ENCODE results near the gene MAPKBP1.

MAPKBP1 gene

DNA sequence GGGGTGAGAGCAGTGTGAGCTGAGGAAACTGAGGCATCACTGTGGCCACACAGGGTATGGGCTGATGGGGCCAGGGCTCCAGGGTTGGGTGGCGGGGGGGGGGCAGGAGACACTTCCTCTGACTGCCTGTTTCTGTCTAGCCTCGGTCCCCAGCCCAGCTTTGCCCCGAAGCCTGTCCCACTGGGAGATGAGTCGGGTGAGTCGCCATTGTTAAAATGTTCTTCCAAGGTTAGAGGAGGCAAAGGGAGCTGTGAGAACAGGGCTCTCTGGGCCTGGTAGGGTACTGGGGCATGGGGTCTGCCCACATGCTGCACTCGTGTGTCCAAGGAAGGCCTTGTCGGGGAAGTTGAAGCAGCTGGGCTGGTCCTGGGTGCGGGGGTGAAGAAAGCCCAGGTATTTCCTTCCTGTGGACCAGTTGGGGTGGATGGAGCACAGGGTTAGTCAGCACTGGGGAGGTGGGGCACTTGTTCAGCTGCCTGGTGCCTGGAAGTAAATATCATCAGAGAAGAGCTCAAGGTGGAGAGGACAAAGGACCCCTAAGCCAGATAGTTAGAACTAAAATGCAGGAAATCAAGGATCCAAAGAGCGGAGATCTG is 45.3 kb downstream of the MAPKBP1 start:
- TF ChIP-seq, protein P1, sequence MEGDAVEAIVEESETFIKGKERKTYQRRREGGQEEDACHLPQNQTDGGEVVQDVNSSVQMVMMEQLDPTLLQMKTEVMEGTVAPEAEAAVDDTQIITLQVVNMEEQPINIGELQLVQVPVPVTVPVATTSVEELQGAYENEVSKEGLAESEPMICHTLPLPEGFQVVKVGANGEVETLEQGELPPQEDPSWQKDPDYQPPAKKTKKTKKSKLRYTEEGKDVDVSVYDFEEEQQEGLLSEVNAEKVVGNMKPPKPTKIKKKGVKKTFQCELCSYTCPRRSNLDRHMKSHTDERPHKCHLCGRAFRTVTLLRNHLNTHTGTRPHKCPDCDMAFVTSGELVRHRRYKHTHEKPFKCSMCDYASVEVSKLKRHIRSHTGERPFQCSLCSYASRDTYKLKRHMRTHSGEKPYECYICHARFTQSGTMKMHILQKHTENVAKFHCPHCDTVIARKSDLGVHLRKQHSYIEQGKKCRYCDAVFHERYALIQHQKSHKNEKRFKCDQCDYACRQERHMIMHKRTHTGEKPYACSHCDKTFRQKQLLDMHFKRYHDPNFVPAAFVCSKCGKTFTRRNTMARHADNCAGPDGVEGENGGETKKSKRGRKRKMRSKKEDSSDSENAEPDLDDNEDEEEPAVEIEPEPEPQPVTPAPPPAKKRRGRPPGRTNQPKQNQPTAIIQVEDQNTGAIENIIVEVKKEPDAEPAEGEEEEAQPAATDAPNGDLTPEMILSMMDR (IDR thresholded peaks at IDR 0.05; ENCODE audit: low read length, missing control alignments): no peak
- no peak for DNase-seq (ENCODE audit: low read depth)
- H3K4me3 ChIP-seq (replicated peaks; ENCODE audit: low read depth, low read length): no peak overlapping the region

DNA sequence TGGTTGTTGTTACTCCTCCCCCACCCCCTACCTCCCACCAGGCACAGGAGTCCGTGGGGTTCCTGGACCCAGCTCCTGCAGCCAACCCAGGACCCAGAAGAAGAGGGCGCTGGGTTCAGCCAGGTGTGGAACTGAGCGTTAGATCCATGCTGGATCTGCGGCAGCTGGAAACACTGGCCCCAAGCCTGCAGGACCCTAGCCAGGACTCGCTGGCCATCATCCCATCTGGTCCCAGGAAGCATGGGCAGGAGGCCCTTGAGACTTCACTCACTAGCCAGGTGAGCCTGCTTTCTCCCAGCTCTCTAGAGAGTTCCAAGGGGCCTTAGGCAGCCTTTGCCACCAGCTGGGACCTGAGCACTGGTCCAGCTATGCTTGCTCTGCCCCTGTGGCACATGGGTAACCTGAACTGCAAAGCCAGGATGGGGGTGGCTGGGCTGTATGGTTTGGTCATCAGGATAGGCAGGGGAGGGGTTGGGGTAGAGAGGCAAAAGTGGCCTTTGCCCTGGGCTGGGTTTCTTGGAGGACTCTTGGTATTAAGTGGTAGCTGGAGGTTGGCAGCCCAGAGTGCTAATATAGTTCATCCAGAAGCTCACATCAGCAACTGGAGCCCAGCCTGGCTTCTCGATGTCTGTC is 46.6 kb downstream of the MAPKBP1 start:
- TF ChIP-seq, protein P1 (IDR thresholded peaks at IDR 0.05; ENCODE audit: low read length, missing control alignments): no peak
- no peak for DNase-seq (ENCODE audit: low read depth)
- no peak overlapping the region for H3K4me3 ChIP-seq (replicated peaks; ENCODE audit: low read depth, low read length)

DNA sequence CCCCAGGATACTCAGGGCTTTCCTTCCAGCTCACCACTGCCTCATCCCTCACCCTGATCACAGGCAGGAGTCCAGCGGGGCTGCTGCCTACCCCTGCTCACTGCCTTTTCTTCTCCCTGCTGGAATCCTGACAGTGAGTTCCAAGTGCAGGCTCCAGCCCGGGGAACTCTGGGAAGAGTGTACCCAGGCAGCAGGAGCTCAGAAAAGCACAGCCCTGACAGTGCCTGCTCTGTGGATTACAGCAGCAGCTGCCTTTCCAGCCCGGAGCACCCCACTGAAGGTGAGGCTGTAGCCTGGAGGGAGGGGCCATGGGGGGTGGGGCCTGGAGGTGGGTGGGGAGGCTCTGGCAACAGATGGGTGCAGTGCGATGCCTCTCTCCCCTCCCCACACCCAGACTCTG is 47.5 kb downstream of the MAPKBP1 start:
- DNase-seq (ENCODE audit: low read depth): no peak
- TF ChIP-seq, protein P1 (IDR thresholded peaks at IDR 0.05; ENCODE audit: low read length, missing control alignments): no peak
- H3K4me3 ChIP-seq (replicated peaks; ENCODE audit: low read depth, low read length): no peak overlapping the region

DNA sequence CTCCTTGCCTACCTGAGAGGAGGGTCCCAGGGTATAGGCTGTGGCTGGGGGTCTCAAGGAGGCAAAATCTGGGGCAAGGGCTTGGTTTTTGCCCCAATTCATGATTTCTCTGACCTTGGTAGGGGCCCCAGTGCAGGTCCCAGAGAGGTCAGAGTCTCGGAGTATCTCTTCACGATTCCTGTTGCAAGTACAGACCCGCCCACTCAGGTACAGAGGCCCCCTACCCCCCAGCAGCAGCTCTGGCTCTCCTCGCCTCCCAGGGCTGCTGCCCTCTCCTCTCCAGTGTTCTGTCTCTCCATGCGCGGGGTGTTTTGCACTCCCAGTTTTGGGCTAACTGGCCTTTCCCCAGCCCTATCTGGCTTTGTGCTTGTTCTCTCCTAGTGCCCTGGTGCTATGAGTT is 48.2 kb downstream of the MAPKBP1 start:
- TF ChIP-seq, protein P1 (IDR thresholded peaks at IDR 0.05; ENCODE audit: low read length, missing control alignments): no peak
- H3K4me3 ChIP-seq (replicated peaks; ENCODE audit: low read depth, low read length): no peak overlapping the region
- DNase-seq (ENCODE audit: low read depth): no peak

DNA sequence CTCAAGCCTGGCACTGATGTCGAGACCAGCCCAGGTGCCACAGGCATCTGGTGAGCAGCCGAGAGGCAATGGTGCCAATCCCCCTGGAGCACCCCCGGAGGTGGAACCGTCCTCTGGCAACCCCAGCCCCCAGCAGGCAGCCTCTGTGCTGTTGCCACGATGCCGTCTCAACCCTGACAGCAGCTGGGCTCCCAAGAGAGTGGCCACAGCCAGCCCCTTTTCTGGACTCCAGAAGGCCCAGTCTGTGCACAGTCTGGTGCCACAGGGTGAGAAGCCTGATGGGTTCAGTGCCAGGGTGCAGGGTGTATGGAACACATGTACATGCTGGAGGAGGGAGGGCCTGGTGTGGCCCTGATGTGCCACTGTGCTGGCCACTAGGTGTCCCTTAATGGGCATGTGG is 48.7 kb downstream of the MAPKBP1 start:
- no peak overlapping the region for H3K4me3 ChIP-seq (replicated peaks; ENCODE audit: low read depth, low read length)
- TF ChIP-seq, protein P1 (IDR thresholded peaks at IDR 0.05; ENCODE audit: low read length, missing control alignments): no peak
- DNase-seq (ENCODE audit: low read depth): no peak

DNA sequence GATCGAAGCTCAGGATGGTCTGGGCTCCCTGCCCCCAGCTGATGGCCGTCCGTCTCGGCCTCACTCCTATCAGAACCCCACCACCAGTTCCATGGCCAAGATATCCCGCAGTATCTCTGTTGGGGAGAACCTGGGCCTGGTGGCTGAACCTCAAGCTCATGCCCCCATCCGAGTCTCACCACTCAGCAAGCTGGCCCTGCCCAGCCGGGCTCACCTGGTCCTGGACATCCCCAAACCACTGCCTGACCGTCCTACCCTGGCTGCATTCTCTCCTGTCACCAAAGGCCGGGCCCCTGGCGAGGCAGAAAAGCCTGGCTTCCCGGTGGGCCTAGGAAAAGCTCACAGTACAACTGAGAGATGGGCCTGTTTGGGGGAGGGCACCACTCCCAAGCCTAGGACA is 49.2 kb downstream of the MAPKBP1 start:
- H3K4me3 ChIP-seq (replicated peaks; ENCODE audit: low read depth, low read length): no peak overlapping the region
- no peak for DNase-seq (ENCODE audit: low read depth)
- TF ChIP-seq, protein P1 (IDR thresholded peaks at IDR 0.05; ENCODE audit: low read length, missing control alignments): no peak

All from fibroblast of pulmonary artery (primary cell).